Measurements from ENCODE around the gene GNL3. TPM values are rescaled to one million over a fixed set of nuclear protein-coding genes. Genes with fewer than 3 reads are reported as not detected.

The GNL3 gene
- total RNA-seq, 2 experiments from 2014 or later, result 182 to 220 TPM

DNA sequence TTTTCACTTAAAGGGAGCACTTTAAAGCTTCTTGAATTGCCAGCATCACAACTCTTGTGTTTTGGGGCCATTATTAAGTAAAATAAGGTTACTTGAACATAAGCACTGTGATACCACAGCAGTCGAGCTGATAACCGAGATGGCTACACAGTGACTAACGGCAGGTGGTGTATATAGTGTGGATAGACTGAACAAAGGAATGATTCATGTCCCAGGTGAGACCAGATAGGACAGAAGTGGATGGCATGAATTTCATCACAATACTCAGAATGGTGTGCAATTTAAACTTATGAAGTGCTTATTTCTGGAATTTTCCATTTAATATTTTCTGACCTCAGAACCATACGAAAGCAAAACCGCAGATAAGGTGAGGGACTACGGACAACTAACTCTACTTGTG is 40.3 kb upstream of the GNL3 start:
- CTCF ChIA-PET (ENCODE audit: unreplicated experiment), result no interaction called here
- TF ChIP-seq EZH2phosphoT487 (IDR thresholded peaks at IDR 0.05; ENCODE audit: borderline replicate concordance, low read depth, low read length), result no peak
- no peak for TF ChIP-seq CTCF (conservative IDR thresholded peaks at IDR 0.05; ENCODE audit: low read length)
- H2AFZ ChIP-seq (ENCODE audit: low read length), result no peak overlapping the region
- DNase-seq (ENCODE audit: low spot score), result no peak
- no peaks in the 10 kb centered on the region for H4K20me1 ChIP-seq (ENCODE audit: insufficient read depth, low read length)
- H3K4me2 ChIP-seq (ENCODE audit: low read length), result no peak overlapping the region
- no peaks in the 10 kb centered on the region for H3K79me2 ChIP-seq (ENCODE audit: insufficient read depth, low read depth, low read length)
- H3K4me3 ChIP-seq (ENCODE audit: low read depth, low read length, poor library complexity, severe bottlenecking), result no peak overlapping the region
- POLR2A ChIA-PET, result no interaction called here
- no TSS peak for BruUV-seq (replicated peaks)
- intact Hi-C loops (cut with micrococcal nuclease; ENCODE audit: unreplicated experiment), result no loop called here
- no peaks in the 10 kb centered on the region for H3K9me3 ChIP-seq (ENCODE audit: low read length)
- peaks cover 95% of the 10 kb centered on the region for H3K36me3 ChIP-seq (ENCODE audit: insufficient read depth, low read length)
- no peaks in the 10 kb centered on the region for H3K4me1 ChIP-seq (ENCODE audit: insufficient read depth, low read length, poor library complexity, severe bottlenecking)
- H3K27ac ChIP-seq (ENCODE audit: low read depth, low read length, poor library complexity, severe bottlenecking), result no peak overlapping the region
- no peaks in the 10 kb centered on the region for H3K9me2 ChIP-seq (ENCODE audit: insufficient read depth, low read length)

- ChIA-PET POLR2A (interaction anchor here (1.1 kb wide), 1 partner anchor 38 kb away, joined by 3 read pairs; no protein-coding TSS in a partner anchor), CTCF (ENCODE audit: unreplicated experiment) (no interaction called here)
- Histone ChIP-seq H3K9me3 (ENCODE audit: low read length) (no peaks in the 10 kb centered on the region), H3K79me2 (ENCODE audit: insufficient read depth, low read depth, low read length) (no peaks in the 10 kb centered on the region), H3K4me1 (ENCODE audit: insufficient read depth, low read length, poor library complexity, severe bottlenecking) (no peaks in the 10 kb centered on the region), H3K27ac (ENCODE audit: low read depth, low read length, poor library complexity, severe bottlenecking) (no peak overlapping the region), H2AFZ (ENCODE audit: low read length) (no peak overlapping the region), H4K20me1 (ENCODE audit: insufficient read depth, low read length) (no peaks in the 10 kb centered on the region), H3K36me3 (ENCODE audit: insufficient read depth, low read length) (peaks cover 93% of the 10 kb centered on the region), H3K4me3 (ENCODE audit: low read depth, low read length, poor library complexity, severe bottlenecking) (no peak overlapping the region), H3K9me2 (ENCODE audit: insufficient read depth, low read length) (no peaks in the 10 kb centered on the region), H3K4me2 (ENCODE audit: low read length) (no peak overlapping the region)
- no peak for TF ChIP-seq EZH2phosphoT487 (IDR thresholded peaks at IDR 0.05; ENCODE audit: borderline replicate concordance, low read depth, low read length)
- TF ChIP-seq CTCF (conservative IDR thresholded peaks at IDR 0.05; ENCODE audit: low read length), result no peak
- no peak for DNase-seq (ENCODE audit: low spot score)
- intact Hi-C loops (cut with micrococcal nuclease; ENCODE audit: unreplicated experiment), result no loop called here
- BruUV-seq (replicated peaks), result no TSS peak
Measured at GRCh38 chr3:52649461-52650210, 36.2 kb upstream of the GNL3 start.

- no peak overlapping the region for H2AFZ ChIP-seq (ENCODE audit: low read length)
- H3K9me2 ChIP-seq (ENCODE audit: insufficient read depth, low read length), result no peaks in the 10 kb centered on the region
- intact Hi-C loops (cut with micrococcal nuclease; ENCODE audit: unreplicated experiment), result no loop called here
- no TSS peak for BruUV-seq (replicated peaks)
- no peaks in the 10 kb centered on the region for H3K79me2 ChIP-seq (ENCODE audit: insufficient read depth, low read depth, low read length)
- no peak overlapping the region for H3K27ac ChIP-seq (ENCODE audit: low read depth, low read length, poor library complexity, severe bottlenecking)
- H3K4me2 ChIP-seq (ENCODE audit: low read length), result no peak overlapping the region
- no peaks in the 10 kb centered on the region for H3K4me1 ChIP-seq (ENCODE audit: insufficient read depth, low read length, poor library complexity, severe bottlenecking)
- H3K4me3 ChIP-seq (ENCODE audit: low read depth, low read length, poor library complexity, severe bottlenecking), result no peak overlapping the region
- POLR2A ChIA-PET, result interaction anchor here (0.5 to 1.1 kb wide), 2 partner anchors 37 to 63 kb away, joined by 3 to 5 read pairs; no protein-coding TSS in a partner anchor
- TF ChIP-seq EZH2phosphoT487 (IDR thresholded peaks at IDR 0.05; ENCODE audit: borderline replicate concordance, low read depth, low read length) (no peak), CTCF (conservative IDR thresholded peaks at IDR 0.05; ENCODE audit: low read length) (no peak)
- no peaks in the 10 kb centered on the region for H3K9me3 ChIP-seq (ENCODE audit: low read length)
- H4K20me1 ChIP-seq (ENCODE audit: insufficient read depth, low read length), result no peaks in the 10 kb centered on the region
- H3K36me3 ChIP-seq (ENCODE audit: insufficient read depth, low read length), result peaks cover 93% of the 10 kb centered on the region
- no peak for DNase-seq (ENCODE audit: low spot score)
- CTCF ChIA-PET (ENCODE audit: unreplicated experiment), result no interaction called here
Measured at GRCh38 chr3:52650439-52650838, 35.4 kb upstream of the GNL3 start.

All from OCI-LY7 (cell line).